ENCODE results near the gene STK25.

GRCh38 chr2:241465543-241465942 lies 42.8 kb downstream of the STK25 start:
- TF ChIP-seq CTCF (IDR thresholded peaks at IDR 0.05) (no peak), POLR2A (IDR thresholded peaks at IDR 0.05) (no peak), POLR2AphosphoS5 (IDR thresholded peaks at IDR 0.05) (no peak)

All from stomach (tissue), 4 donors.